HG02571 (cell line): ENCODE results near the gene LRRC63.

ENCODE experiments used
- ATAC-seq: cut with Tn5 transposase; IDR thresholded peaks from one replicate; pipeline ENCODE4 v1.9.1; 2021; ENCODE audit warnings: mild to moderate bottlenecking, moderate library complexity; ENCODE audit not compliant: unreplicated experiment

Gene LRRC63

DNA sequence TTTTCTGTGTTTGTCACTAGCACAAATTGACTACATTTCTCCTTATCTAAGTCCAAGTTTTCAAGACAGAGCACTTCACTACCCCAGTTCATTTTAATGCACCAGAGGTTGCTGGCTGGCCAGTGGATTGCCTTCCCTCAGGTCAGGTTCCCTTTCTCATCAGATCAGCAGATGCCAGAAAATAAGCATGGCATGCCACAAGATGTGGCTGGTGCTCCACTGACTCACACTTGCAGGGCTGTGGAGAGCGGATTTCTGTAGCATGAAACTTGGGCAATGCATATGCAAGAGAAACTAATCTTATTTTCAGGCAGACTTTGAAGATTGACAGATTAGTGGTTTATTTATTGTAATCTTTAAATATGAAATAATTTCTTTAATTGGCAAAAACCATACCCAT, 95.8 kb downstream of the LRRC63 start:
- ATAC-seq: no peak

DNA sequence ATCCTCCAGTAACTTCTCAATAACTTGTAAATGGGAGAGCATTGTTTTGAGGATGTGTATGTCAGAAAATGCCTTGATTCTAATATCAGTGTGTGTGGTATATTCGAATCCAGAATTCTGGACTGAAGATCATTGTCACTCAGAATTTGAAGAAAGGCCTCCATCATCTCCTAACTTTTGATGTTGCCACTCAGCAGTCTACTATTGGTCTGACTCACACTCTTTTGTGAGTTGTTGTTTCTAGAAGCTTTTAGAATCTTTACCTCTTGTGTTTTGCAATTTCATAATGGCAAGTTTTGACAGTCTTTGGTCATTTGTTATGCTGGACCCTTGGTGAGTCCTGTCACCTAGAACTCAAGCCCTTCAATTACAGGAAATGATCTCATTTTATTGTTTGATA, 98.3 kb downstream of the LRRC63 start:
- ATAC-seq: no peak

DNA sequence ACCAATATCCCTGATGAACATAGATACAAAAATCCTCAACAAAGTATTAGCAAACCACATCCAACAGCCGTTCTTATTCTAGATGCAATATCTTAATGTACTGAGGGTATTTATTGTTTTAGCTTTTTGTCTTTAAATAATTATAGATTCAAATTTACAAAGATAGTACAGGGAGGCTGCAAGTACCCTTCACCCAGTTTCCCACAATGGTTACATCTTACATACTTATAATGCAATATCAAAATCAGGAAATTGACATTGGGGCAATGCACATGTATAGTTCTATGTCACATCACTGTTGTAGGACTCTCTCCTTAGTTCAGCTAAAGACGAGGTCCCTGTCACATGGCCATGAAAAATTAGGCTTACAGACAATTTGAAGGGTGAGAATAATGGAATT, 99.5 kb downstream of the LRRC63 start:
- ATAC-seq: no peak

DNA sequence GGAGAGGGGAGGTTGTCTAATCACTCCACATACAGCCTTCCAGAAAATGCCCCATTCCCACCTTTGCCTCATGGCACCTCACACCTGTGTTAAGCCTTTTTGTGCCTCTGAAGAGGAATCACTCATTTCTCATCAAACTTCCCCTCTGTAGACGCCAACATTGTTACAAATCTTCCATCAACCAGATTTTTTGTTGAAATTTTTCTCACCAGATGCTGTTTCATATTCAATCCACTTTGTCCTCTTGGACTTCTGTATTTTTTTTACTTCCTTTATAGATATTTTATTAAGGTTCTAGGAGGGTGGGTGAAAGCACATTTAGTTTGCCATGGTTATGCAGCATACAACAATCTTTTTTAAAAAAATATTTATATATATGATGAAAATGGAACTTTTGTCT, 101.3 kb downstream of the LRRC63 start:
- no peak for ATAC-seq

DNA sequence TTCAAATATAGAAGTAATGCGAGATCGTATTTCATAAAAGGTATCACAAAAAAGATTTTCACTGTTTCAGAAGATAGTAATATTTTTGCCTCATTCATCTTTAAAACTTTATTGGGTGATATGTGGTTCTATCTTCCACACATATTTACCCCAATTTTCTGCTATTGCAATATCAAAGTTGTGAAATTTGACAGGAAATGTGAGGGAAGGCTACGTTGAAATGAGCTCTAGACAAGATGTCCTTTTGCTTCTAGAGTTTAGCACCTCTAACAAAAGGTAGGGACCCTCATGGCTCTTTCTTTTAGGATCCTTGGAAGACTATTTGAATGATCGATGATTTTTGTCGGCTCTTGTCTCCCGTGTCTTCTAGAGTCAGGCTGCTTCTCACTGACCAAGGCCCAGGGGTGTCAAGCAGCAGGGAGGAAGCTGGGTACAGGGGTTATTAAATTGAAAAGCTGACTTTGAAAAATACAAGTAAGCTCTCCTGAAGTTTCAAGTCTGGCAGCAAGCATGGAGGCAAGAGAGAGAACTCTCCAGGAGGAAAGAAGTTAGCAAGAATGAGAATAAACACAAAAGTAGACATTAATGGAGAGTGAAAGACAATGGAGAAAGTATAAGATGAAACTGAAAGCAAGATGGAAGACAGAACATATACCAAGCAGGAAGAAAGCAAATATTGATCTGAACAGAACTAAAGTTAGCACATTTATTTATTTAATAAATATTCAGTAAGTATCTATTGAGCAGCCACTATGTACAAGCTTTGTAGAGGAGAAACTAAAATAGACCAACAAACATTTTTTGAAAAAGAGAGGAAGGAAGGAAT, 101.9 kb downstream of the LRRC63 start:
- no peak for ATAC-seq

DNA sequence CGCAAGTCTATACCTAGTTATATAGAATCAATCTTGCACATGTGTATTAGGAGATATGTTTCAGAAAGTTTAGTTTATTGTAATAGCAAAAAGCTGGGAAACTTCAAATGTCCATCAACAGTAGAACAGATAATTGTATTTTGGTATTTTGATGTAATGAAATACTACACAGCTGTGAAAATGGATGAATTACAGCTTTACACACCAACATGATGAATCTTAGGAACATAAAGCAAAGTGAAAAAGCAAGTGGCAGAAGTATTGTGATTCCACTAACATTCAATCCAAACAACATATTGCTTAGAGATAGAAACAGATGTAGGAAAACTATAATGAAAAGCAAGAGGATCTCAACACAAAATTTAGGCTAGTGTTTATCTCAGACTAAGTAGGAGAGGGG, 102.9 kb downstream of the LRRC63 start:
- ATAC-seq: no peak

DNA sequence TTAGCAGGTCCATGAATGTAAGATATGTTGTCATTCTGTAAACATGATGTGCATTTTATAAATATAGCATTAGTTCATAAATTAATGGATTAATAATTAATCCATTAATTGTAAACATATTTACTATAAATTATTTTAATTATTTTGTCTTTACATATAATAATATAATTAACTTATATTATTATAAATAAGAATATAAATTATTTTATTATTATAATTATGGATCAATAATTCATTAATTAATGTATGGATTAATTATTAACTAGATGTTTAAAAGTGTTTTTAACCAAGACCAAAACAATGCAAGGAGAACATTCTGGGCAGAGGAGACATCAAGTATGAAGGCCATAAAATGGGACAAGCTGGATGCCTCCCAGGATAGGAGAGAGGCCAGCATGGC, 103.3 kb downstream of the LRRC63 start:
- ATAC-seq: no peak

DNA sequence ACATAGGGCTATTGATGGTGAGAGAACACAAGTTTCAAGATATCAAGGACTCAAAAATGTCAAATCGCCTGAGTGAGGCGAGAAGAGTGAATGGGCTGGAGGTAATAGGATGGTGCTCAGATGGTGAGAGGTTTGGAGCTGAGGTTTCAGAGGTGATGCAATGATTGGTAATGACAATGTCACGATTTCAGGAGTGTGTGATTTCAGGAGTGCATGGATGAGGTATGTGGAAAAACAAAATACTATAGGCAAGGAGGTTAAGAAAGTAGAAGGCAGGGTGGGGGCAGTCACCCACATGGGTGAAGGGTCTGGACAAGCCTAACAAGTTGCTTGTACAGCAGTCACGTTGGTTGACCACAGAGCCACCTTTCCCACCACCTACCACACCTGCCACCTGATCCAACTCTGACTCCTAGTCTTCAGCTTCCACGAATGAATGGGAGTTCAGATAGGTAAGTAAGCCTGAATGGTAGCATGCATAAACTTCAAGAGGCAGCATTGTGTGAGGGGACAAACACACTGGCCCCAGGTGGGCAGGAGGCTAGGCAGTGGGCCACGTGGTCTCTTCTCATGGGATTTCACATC, 103.9 kb downstream of the LRRC63 start:
- ATAC-seq: no peak

DNA sequence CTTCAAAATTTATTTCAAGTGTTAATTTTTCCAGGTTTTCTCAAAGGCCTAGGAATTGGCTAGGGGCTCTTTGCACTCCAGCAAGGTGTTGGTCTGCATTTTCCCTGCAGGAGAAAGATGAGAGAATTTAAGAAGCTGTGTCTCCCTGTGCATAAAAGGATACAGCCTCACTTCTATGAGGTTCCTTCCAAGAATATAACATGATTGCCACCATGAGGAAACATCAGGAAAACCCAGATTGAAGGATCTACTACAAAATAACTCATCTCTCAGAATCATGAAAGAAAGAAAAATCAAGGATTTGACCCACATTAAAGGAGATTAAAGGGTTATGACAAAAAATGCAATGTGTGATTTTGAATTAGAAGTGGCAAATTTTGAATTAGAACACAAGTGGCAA, 105.4 kb downstream of the LRRC63 start:
- no peak for ATAC-seq

DNA sequence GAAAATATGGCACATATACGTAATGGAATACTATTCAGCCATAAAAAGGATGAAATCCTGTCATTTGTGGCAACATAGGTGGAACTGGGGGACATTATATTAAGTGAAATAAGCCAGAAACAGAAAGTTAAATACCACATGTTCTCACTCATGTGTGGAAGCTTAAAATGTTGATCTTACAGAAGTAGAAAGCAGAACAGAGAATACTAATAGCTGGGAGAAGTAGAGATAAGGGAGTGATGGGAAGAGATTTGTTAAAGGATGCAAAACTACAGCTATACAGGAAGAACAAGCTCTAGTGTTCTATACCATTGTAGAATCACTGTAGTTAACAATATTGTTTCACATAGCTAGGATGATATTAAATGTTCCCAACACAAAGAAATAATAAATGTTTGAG, 107.3 kb downstream of the LRRC63 start:
- ATAC-seq: no peak

DNA sequence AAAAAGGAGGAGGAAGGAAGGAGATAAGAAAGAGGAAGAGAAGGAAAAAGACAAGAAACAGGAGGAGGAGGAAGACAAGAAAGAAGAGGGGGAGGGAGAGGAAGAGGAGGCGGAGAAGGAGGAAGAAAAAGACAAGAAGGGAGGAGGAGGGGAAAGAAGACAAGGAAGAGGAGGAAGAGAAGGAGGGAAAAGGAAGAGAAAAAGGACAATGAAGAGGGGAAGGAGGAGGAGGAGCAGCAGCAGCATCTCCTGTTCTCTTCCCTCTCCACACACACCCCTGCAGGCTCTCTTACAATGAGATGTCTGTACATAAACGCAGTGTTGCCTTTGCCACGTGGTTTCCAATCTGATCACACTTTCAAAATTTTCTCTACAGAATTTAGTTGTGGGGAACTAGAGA, 108.7 kb downstream of the LRRC63 start:
- ATAC-seq: no peak

DNA sequence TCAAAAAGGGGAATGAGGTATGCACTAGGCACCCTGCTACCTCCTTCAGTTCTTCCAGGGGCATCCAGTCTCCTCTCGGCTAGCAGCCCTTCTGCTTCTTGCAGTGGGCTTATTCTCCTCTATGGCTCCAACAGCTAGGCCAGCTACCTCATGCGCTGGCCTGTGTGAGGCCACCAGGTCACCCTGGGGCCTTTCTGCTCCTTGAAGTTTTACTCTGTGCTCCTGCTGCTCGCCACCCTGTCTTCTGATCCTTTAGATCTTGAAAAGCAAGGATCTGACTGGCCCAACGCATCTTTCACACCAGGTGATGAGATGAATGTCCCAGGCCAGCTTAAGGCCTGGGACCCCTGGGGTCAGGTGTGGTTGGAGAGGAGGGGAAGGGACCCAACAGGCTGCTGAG, 109.1 kb downstream of the LRRC63 start:
- ATAC-seq: no peak

DNA sequence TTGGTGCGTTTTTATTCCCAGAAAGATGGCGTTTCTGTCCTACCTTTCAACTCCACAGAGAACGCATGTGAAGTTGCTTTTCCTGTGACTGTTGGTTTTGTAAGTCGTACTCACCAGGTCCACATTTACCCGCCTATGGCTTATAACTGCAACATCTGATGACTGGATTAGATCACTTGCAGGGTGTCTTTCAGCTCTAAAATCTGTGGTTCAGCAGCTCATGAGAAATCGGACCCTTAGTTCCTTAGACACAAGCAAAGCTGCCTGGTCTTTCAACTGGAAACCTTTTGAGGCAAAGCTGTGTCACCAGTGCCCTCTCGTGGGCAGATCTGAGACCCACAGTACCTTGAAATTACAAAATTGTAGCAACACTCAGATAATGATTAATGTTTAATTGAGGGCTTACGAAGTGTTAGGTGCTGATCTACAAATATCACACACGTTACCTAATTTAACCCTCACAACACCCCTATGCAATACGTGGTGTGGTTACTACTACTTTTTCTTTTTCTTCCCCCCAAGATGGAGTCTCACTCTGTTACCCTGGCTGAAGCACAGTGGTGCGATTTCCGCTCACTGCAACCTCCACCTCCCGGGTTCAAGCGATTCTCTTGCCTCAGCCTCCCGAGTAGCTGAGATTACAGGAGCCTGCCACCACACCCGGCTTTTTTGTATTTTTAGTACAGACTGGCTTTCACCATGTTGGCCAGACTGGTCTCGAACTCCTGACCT, 109.9 kb downstream of the LRRC63 start:
- no peak for ATAC-seq

DNA sequence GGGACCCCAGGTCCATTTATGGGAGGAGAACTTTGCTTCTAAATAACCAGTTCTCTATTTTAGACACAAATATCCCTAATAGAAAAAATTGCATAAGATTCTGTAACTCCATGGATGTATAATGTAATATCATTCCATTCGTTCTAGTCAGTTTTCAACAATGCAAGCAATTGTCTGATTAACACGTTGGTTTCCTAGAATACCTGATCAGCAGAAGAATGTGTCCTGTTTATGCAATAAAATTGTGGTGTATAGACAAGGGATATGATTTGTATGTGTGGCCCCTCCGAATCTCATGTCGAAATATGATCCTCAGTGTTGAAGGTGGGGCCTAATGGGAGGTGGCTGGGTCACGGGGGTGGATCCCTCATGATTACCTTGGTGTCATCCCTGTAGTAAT, 113.2 kb downstream of the LRRC63 start:
- no peak for ATAC-seq
